CD4-positive, alpha-beta T cell (primary cell): ENCODE results near the gene TLCD4. TPM values are rescaled to one million over a fixed set of nuclear protein-coding genes. Genes with fewer than 3 reads are reported as not detected.

Experiments
- ATAC-seq: fragments of 200-7000 bp; cut with Tn5 transposase; one replicate; pipeline ENCODE4 v1.10.0; 2022; ENCODE audit warnings: mild to moderate bottlenecking; ENCODE audit not compliant: poor library complexity
- CTCF ChIA-PET: fragments of 350-600 bp; sonication (Branson Sonifier 250); formaldehyde crosslinking; loops from one replicate; lab custom pipeline; 2021; ENCODE audit warnings: antibody characterized with exemption, inconsistent platforms; lab: Charles Lee
- POLR2A ChIA-PET: fragments of 350-600 bp; sonication (Branson Sonifier 250); formaldehyde crosslinking; loops from one replicate; lab custom pipeline; 2021; ENCODE audit warnings: antibody characterized with exemption, inconsistent platforms; lab: Charles Lee
- DNase-seq, 14 experiments: peaks; one replicate each; pipeline ENCODE4 v3.0.0-alpha.2; 2013 to 2020; ENCODE audit warnings: mixed read lengths in 2 of 14
- H3K27ac ChIP-seq, 2 donors: one replicate each; pipeline versions ENCODE4 v1.5.1 to v1.7.0; 2013; ENCODE audit warnings: low read length in 2 of 2, low read depth in 1 of 2, mild to moderate bottlenecking in 1 of 2
- H3K27me3 ChIP-seq, 2 experiments: 1 replicate in 1 of 2; 2 replicates in 1 of 2; pipeline versions ENCODE4 v1.6.1 to v1.7.0; 2013; ENCODE audit warnings: low read length in 2 of 2, control low read depth in 1 of 2, mild to moderate bottlenecking in 1 of 2, moderate library complexity in 1 of 2; ENCODE audit not compliant: insufficient read depth in 2 of 2, control insufficient read depth in 1 of 2
- H3K36me3 ChIP-seq: one replicate; pipeline ENCODE4 v1.6.1; 2013; ENCODE audit warnings: low read length, control low read depth; ENCODE audit not compliant: insufficient read depth
- H3K4me1 ChIP-seq: one replicate; pipeline ENCODE4 v1.6.1; 2013; ENCODE audit warnings: low read length, control low read depth; ENCODE audit not compliant: insufficient read depth
- H3K4me3 ChIP-seq: one replicate; pipeline ENCODE4 v1.5.1; 2013; ENCODE audit warnings: mild to moderate bottlenecking, low read length, moderate library complexity
- H3K9me3 ChIP-seq, 2 experiments: 1 replicate in 1 of 2; 2 replicates in 1 of 2; pipeline versions ENCODE4 v1.6.1 to v1.7.0; 2013; ENCODE audit warnings: low read length in 2 of 2, mild to moderate bottlenecking in 2 of 2, control low read depth in 1 of 2, moderate library complexity in 1 of 2; ENCODE audit not compliant: control insufficient read depth in 1 of 2, insufficient read depth in 1 of 2
- H3K27ac Mint-ChIP-seq: one replicate; pipeline ENCODE4 v1.8.0; 2020; ENCODE audit warnings: mixed read lengths
- H3K27me3 Mint-ChIP-seq: one replicate; pipeline ENCODE4 v1.8.0; 2021; ENCODE audit warnings: mixed read lengths
- H3K36me3 Mint-ChIP-seq: one replicate; pipeline ENCODE4 v1.8.0; 2021; ENCODE audit warnings: low read depth, mixed read lengths
- H3K4me1 Mint-ChIP-seq: one replicate; pipeline ENCODE4 v1.8.0; 2021; ENCODE audit warnings: low read depth, mixed read lengths
- H3K4me3 Mint-ChIP-seq: one replicate; pipeline ENCODE4 v1.8.0; 2020; ENCODE audit warnings: mild to moderate bottlenecking, mixed read lengths
- H3K9me3 Mint-ChIP-seq: one replicate; pipeline ENCODE4 v1.8.0; 2020; ENCODE audit warnings: mixed read lengths
- CTCF ChIP-seq: fragments of 200-600 bp; IDR thresholded peaks from one replicate; pipeline ENCODE4 v1.8.0; 2022; ENCODE audit warnings: antibody characterized with exemption, mild to moderate bottlenecking
- intact Hi-C, 2 experiments: fragments of 100-400 bp; cut with DNase I in 1 of 2; cut with micrococcal nuclease in 1 of 2; formaldehyde crosslinking; loops; one replicate each; pipeline versions ENCODE4 v1.15.1 to v1.9.0; 2023 to 2025; cut with DNase I, micrococcal nuclease
- total RNA-seq, 174 experiments: library from RNA in 2 of 174; stranded (reverse) in 2 of 174; gene quantifications; one replicate each; pipeline ENCODE4 v1.2.3 and lab custom pipeline; 2021 to 2026

The TLCD4 gene
- total RNA-seq, 2 experiments from 2014 or later, result 0.11 TPM; not detected in 1

DNA sequence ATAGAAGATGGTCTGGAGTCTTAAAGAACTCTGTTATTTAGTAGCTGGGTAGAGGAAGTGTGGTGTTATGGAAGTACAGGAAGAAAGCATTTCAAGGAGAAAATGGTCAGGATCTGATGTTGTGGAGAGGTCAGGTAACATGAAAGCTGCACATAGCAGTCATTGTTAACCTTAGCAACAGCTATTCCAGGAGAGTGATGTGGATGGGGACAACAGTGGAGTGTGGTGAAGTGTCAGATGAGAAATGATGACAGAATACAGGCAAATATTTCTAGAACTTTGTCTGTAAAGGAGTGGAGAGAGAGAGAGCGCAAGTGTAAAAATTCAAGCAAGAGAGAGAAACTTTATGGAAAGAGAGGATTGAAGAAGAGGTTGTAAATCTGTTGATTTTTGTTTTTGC lies 15.6 kb downstream of the TLCD4 start:
- DNase-seq (no peak), ATAC-seq (no peak)
- Mint-ChIP-seq H3K36me3 (no peaks in the 10 kb centered on the region), H3K4me3 (no peak overlapping the region), H3K9me3 (no peaks in the 10 kb centered on the region), H3K27me3 (peaks cover 7% of the 10 kb centered on the region), H3K27ac (no peak overlapping the region), H3K4me1 (no peaks in the 10 kb centered on the region)
- H3K27me3 ChIP-seq, result no peaks in the 10 kb centered on the region
- no peak for TF ChIP-seq CTCF
- H3K4me1 ChIP-seq, result no peaks in the 10 kb centered on the region
- CTCF ChIA-PET, result interaction anchor here (0.7 kb wide), 1 partner anchor 226 kb away, joined by 3 read pairs; no protein-coding TSS in a partner anchor
- H3K9me3 ChIP-seq, result no peaks in the 10 kb centered on the region
- POLR2A ChIA-PET, result no interaction called here
- no peak overlapping the region for H3K4me3 ChIP-seq
- no peaks in the 10 kb centered on the region for H3K36me3 ChIP-seq
- H3K27ac ChIP-seq, result no peak overlapping the region
- intact Hi-C loops, result no loop called here

DNA sequence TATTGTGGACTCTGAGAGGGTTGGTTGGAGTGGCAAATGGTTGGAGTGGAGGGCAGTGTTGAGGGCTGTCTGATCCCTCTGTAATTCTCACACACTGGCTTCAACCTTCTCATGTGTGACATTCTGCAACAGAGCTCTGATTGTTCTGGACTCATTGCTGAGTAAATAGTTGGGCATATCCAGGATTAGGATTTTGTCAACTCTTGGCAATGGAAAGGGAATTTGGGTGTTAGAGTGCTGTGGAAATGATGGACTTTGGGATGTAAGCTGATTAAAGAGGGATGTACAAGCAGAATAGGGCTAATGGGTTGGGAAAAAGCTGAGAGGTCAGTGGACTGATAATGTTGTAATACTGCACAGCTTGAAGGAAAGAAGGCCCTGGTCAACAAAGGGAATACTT lies 16.5 kb downstream of the TLCD4 start:
- DNase-seq (no peak), ATAC-seq (no peak)
- Mint-ChIP-seq H3K4me3 (no peak overlapping the region), H3K27ac (no peak overlapping the region), H3K4me1 (no peaks in the 10 kb centered on the region), H3K36me3 (no peaks in the 10 kb centered on the region), H3K27me3 (peaks cover 8% of the 10 kb centered on the region), H3K9me3 (no peaks in the 10 kb centered on the region)
- no peak overlapping the region for H3K4me3 ChIP-seq
- no peaks in the 10 kb centered on the region for H3K4me1 ChIP-seq
- no peaks in the 10 kb centered on the region for H3K27me3 ChIP-seq
- POLR2A ChIA-PET, result no interaction called here
- CTCF ChIA-PET, result no interaction called here
- H3K27ac ChIP-seq, result no peak overlapping the region
- no peaks in the 10 kb centered on the region for H3K9me3 ChIP-seq
- no peak for TF ChIP-seq CTCF
- no peaks in the 10 kb centered on the region for H3K36me3 ChIP-seq
- intact Hi-C loops, result no loop called here

DNA sequence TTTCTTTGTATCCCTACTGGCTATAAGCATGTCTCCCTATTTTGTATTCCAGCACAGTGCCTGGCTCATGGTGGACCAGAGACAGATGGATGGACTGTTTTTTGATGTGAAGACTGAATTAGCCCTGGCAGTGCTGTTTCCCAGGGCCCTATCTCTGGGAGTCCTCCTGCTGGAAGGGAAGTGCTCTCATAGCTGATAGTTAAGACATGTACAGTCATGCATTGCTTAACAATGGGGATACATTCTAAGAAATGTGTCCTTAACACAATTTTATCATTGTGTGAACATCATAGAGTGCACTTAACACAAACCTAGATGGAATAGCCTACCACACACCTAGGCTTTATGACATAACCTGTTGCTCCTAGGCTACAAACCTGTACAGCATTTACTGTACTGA lies 21.1 kb downstream of the TLCD4 start:
- intact Hi-C loops, result no loop called here
- TF ChIP-seq CTCF, result no peak

More for the DNA sequence above, 21.1 kb downstream of the TLCD4 start:
- peaks cover 8% of the 10 kb centered on the region for H3K27me3 Mint-ChIP-seq
- no peaks in the 10 kb centered on the region for H3K36me3 Mint-ChIP-seq
- no peaks in the 10 kb centered on the region for H3K4me1 Mint-ChIP-seq
- CTCF ChIA-PET, result no interaction called here
- POLR2A ChIA-PET, result no interaction called here
- Histone ChIP-seq H3K27ac (no peak overlapping the region), H3K4me1 (no peaks in the 10 kb centered on the region), H3K9me3 (no peaks in the 10 kb centered on the region), H3K27me3 (no peaks in the 10 kb centered on the region), H3K36me3 (no peaks in the 10 kb centered on the region), H3K4me3 (no peak overlapping the region)
- no peaks in the 10 kb centered on the region for H3K9me3 Mint-ChIP-seq
- DNase-seq (no peak), ATAC-seq (no peak)
- H3K4me3 Mint-ChIP-seq, result no peak overlapping the region
- H3K27ac Mint-ChIP-seq, result no peak overlapping the region
